GM19023 (cell line): Measurements from ENCODE around the gene TXNDC15.
"Not testable (repeated sequence)": the region's sequence is repeated elsewhere in the genome, so short reads cannot be mapped to it uniquely, and the experiment has no call there.

ENCODE experiments used
- ATAC-seq: cut with Tn5 transposase; IDR thresholded peaks from one replicate; pipeline ENCODE4 v1.9.1; 2021; ENCODE audit warnings: mild to moderate bottlenecking, moderate library complexity; ENCODE audit not compliant: unreplicated experiment

Gene TXNDC15, protein sequence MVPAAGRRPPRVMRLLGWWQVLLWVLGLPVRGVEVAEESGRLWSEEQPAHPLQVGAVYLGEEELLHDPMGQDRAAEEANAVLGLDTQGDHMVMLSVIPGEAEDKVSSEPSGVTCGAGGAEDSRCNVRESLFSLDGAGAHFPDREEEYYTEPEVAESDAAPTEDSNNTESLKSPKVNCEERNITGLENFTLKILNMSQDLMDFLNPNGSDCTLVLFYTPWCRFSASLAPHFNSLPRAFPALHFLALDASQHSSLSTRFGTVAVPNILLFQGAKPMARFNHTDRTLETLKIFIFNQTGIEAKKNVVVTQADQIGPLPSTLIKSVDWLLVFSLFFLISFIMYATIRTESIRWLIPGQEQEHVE

DNA sequence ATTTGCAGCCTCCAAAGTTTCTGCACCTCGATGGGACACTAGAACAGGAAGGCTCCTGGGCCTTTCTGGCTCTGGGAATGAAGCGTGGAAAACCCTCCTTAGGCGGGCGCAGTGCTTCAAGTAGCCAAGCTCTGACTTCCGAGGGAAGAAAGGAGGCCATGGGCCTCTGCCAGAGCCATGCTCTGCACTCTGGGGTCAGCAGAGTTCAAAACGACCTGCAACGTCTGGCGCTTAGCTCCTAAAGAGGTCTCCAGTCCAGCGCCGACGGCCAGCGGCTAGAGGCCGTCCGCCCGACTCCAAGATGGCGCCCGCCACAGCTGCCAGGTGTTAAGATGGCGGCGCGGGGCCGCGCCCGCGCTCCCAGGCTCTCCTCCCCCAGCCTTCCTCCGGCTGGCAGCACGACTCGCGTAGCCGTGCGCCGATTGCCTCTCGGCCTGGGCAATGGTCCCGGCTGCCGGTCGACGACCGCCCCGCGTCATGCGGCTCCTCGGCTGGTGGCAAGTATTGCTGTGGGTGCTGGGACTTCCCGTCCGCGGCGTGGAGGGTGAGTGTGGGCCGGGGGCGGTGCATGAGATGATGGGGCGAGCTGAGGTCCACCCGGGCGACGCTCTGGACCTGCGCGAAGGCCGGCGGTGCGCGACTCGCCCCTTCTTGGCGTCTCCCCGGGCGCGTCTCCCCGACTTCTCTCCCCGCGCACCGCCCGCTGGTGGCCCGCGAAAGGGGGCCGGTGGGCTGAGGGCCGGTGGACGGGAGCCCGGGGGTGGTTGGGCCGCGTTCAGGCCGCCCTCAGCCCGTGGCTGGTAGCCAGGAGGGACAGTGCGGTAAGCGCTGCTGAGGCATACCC is at the start of gene TXNDC15:
Gene TXNDC15 (plus strand): TSS at position 385 of the 844 bp plus-strand sequence. CDS start 57 bp downstream, at position 442.
- peak; percentile 83 for ATAC-seq

DNA sequence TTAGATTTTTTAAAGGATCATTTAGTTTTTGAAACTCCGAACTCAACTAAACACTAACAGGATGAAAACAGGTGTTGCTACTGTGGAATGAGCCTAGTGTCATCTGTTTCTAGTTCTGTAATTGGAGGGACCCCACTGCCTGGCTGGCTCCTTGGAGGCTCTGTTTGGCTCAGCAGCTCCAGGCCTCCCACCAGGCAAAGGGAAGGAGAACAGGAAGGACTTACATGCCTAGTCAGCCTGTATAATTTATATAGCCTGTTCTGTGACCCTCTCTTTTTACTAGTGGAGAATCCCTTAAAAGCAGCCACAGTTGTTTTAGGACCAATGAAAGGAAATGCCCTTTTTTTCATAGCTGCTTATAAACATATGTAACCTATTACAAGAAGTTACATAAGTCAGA is 49.5 kb upstream of the TXNDC15 start:
- ATAC-seq = no peak

DNA sequence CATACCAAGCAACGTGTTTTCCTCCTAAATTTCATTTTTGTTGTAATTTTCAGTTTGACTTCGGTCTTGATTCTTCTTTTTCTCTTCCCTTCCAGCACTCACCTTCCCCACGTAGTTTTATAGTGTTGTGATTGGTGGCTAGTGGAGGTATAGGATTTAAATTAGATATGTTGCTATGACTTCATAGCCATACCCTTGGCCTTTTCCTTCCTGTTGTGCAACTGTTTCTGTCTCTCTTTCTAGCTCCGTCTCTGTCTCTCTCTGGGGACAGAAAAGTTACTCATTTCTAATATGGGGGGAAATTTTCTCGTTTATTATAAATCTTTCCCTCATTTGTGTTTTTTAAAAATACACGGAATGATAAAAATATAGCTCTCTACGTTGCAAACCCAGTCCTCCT is 49.0 kb upstream of the TXNDC15 start:
- ATAC-seq = no peak

DNA sequence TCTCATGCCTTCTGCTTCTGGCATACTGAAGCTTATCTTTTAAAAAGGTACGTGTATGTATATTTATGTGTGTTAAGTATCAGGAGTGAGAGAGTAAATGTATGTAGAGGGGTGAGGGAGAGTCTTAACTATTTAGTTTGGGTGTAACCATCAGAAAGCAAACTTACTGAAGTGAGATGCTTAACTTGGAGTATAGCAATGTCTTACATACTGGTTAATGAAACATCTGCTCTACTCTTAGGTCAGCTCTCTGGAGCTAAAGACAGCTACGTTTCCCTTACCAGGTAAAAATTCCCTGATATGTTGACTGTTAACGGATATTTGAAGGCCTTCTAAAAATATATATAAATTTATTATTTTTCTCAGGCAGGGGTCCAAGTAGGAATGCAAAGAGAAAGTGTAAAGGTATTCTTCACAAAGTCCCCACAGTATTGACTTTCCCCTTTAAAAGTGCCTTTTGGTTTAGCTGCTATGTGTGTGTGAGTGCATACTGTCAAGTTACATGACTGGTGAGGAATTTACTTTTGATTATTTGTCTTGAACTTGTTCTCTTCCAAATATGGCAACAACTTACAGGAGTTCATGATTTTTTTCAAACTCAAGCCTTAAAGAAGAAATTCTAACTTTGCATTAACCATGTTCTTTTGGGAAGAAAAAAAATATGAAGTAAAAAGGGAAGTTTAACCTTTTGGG is 40.7 kb upstream of the TXNDC15 start:
- ATAC-seq = no peak

DNA sequence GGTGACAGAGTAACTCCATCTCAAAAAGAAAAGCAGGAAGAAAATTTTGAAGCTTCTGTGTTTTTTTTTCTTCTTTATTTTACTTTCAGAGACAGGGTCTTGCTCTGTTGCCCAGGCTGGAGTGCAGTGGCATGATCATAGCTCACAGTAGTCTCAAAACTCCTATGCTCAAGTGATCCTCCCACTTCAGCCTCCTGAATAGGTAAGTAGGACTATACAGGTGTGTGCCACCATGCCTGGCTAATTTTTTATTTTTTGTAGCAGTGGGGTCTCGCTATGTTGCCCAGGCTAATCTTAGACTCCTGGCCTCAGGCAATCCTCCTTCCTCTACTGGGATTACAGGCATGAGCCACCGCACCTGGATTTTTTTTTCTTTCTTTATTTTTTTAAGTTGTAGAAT is 38.5 kb upstream of the TXNDC15 start:
- no peak for ATAC-seq

DNA sequence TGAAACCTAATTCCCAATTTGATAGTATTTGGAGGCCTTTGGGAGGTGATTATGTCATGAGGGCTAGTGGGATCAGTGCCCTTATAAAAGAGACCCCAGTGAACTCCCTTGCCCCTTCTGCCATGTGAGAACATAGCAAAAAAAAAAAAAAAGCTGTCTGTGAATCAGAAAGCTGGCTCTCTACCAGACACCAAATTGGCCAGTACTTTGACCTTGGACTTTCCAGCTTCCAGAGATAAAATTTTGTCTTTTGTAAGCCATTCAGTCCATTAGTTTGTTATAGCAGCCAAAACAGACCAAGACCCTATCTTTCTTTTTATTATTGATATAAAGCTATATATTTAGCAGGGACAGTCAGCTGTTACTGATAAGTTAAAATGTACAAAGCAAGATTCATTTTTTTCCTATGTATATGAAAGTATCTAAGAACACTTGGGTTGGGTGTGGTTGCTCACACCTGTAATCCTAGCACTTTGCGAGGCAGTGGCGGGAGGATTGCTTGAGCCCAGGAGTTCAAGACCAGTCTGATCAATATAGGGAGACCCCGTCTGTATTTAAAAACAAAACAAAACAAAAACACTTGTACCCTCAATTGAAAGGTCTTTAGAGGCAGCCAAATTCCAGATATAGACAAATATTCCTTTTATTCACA is 36.5 kb upstream of the TXNDC15 start:
- ATAC-seq = no peak

DNA sequence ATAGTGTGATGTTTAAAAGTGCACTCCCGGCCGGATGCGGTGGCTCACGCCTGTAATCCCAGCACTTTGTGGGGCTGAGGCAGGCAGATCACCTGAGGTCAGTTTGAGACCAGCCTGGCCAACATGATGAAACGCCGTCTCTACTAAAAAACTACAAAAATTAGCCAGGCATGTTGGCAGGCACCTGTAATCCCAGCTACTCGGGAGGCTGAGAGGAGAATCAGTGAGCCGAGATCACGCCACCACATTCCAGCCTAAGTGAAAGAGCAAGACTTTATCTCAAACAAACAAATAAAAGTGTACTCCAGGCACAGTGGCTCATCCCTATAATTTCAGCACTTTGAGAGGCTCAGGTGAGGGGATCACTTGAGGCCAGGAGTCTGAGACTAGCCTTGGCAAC is 35.8 kb upstream of the TXNDC15 start:
- not testable (repeated sequence) for ATAC-seq

DNA sequence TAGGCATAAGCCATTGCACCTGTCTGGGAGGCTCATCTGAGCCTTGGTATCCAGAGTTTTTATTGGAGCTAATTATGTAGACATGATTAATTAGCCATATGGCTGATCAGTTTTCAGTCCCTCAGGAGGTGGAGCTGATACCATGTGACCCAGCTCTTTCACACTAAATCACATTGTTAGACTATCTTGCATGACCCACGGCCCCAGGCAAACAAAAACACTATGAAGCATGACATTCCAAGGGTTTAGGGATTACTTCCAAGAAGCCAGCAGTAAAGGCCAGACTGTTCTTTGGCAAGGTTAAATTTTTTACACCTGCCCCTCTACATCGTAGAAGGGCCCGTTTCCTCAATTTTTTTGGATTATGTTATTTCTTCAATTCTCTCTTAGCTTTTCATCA is 33.4 kb upstream of the TXNDC15 start:
- ATAC-seq = no peak

DNA sequence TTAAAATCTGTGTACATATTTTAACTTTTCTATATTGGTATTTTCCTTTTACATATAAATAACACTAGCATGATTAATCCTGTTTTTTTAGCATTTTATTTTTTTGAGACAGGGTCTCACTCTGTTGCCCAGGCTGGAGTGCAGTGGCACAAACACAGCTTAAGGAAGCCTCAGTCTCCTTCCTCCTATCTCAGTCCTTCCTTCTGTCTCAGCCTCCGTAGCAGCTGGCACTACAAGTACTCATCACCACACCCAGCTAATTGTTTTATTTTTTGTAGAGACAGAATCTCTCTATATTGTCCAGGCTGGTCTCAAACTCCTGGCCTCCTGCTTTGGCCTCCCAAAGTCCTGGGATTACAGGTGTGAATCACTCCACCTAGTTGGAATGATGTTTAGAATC is 29.9 kb upstream of the TXNDC15 start:
- no peak for ATAC-seq

DNA sequence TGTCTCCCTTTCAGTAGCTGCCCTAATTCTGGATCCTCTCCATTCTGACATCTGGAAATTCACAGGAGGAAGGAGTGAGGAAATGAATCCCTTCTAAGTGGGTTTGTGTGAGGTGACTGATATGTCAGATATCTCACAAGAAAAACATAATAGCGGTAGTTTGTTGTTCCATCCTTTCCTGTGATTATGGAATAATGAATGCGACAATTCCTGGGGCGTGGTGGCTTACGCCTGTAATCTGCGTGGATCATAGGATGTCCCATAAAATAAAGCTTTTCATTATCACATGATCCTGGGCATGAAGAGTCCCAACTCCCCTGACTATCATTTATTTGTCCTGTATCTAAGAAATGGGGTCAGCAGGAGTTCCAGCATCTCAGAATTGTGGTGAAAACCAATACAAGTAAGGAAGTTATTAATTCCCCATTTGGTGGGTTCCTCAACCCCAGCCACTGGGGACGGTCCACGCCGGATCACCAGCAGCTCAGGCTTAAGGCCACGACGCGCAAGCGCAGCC is 28.8 kb upstream of the TXNDC15 start:
- ATAC-seq = no peak

DNA sequence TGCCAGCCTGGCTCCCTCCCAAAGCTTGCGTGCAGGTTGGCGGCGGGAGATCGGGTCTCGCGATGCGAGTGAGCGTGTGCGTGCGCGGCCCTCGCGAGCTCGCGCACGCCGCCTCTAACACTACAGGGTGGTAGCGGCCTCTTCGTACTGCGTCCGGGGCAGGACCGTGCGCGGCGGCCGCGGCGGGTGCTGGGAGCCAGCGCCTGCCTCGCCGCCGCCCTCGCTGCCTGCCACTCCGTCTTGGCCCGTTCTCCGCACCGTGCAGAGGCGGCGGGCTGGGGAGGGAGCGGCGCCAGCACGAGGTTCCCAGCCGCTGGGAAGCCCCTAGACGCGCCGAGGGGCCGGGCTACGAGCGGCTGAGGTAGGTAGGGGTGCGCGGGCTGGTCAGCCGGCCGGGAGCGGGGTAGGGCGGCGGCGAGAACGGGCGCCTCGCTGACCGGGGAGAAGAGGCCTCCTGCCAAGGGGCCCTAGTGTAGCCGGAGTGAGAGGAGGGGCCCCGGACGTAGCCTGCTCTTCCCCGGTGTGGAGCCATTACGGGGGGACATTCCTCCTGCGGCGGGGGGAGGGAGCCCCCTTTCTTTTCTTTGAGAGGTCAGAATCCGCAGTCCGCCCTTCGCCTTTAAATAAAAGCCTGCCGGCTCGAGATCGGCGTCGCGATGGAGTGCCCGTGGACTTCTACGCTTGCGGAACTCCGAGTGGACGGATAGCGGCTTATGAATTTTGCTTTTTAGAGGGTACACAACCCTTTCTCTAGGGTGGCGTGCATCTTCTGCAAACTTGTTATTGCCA is 28.1 kb upstream of the TXNDC15 start, which contains the start of gene C5orf24:
Gene C5orf24 (plus strand): TSS at position 117 of the 789 bp plus-strand sequence. CDS start 8,933 bp downstream, outside the sequence.
- ATAC-seq = peak; percentile 93

DNA sequence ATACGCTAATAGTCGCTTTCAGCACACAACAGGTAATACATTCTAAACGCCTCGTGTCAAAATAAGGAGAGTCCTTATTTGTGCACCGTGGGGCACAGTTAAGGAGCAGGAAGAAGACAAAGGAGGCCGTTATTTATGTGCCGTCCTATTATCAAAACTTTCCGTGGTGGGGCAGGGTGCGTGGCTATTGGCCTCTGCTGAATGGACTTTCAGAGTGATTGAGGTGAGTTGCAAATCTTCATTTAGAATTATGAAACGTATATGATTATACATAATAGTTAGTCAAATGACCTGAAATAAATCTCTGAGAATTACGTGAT is 27.6 kb upstream of the TXNDC15 start:
- ATAC-seq = no peak

DNA sequence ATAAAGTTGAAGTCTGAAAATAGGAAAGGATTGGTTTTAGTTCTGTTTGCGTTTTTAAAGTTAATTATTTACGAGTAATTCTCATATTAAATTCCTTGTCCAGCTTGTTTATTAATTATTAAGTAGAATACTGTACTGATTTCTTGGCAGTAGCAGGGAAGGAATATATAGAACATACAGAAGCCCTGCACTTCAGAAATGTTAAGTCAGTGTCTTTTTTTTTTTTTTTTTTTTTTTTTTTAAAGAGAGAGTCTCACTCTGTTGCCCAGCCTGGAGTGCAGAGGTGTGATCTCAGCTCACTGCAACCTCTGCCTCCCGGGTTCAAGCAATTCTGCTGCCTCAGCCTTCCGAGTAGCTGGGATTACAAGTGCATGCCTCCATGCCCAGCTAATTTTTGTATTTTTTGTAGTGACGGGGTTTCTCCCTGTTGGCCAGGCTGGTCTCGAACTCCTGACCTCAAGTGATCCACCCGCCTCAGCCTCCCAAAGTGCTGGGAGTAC is 24.7 kb upstream of the TXNDC15 start:
- not testable (repeated sequence) for ATAC-seq

DNA sequence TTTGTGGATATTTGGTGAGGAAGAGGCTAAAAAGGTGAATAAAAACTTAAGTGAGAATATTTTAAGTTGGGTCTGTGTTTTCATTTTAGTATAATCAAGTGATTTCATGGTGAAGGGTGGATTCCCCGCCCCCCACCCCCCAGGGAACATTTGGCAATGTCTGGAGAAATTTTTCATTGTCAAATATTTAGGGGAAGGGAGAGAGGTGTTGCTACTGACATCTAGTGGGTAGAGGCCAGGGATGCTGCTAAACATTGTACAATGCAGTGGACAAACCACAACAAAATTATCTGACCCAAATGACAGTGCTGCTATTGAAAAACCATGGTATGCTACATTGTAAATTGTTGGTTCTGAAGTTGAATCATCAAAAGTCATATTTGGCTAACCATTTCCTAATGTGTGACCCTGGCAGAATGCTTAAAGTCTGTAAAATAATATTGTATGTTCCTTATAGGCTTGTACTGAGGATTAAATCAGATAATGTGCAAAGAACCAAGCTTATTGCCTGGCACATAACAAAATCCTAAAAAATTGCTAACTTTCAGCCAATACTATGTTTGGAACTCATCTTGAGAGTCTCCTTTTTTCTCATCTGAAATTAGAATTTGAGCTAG is 22.8 kb upstream of the TXNDC15 start:
- no peak for ATAC-seq

DNA sequence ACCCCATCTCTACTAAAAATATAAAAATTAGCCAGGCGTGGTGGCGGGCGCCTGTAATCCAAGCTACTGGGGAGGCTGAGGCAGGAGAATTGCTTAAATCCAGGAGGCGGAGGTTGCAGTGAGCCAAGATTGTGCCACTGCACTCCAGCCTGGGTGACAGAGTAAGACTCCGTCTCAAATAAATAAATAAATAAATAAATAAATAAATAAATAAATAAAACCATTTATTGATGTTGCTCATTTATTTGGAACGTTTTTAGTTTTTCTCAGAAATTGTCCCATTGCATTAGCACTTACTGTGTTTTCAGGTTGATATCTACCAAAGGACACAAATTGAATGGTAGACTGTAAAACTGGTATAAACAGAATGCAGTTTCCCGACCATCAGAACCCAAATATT is 17.7 kb upstream of the TXNDC15 start:
- ATAC-seq = not testable (repeated sequence)

DNA sequence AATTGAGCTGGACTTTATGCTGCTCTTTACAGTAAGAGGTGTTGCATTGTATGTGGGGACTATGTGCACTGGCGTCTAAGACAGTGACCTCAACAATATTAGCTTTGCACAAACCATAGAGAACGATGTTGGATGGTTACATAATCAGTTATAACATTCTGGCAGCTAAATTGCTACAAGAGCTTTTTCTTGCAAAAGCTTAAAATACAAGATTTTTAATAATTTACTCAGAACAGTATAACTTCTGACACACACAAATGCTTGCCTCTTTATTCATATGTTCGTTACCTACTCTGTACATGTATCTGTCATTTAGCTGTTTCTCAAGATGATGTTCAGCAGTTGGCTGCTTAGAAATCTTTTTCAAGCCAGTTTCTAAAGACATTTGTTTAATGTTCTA is 16.8 kb upstream of the TXNDC15 start:
- no peak for ATAC-seq

DNA sequence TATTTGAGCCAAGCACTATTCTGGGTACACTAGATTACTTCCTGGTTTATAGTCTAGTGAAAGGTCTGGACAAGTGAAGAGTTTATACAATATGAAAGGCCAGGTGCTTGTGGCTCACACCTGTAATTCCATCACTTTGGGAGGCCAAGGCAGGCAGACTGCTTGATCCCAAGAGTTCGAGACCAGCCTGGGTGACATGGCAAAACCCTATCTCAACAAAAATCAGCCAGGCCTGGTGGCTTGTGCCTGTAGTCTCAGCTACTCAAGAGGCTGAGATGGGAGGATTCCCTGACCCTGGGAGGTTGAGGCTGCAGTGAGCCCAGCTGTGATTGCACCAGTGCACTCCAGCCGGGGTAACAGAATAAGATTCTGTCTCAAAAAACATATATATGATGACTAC is 9.5 kb upstream of the TXNDC15 start:
- no peak for ATAC-seq

DNA sequence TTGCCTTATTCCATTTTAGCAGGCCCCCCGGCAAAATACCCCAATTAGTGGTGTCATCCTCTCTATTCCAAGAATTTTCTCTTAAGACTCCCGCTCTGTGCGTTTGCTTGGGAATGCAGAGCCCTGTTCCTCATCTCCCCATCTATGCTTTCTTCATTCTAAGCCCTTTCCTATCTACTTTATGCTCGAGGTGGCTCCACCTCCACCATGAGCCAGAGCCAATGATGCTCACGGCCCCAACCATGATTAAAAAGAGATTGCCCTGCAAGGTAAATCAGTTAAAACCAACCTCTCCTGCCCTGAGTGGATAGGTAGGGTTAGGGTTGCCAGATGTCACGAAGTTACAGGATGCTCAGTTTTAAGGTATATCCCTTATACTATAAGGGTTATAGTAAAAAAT is 677 bp upstream of the TXNDC15 start:
- no peak for ATAC-seq
